A673 (cell line): ENCODE results near the gene C1orf198. TPM values are rescaled to one million over a fixed set of nuclear protein-coding genes. Genes with fewer than 3 reads are reported as not detected.

Source experiments
- BruUV-seq: library from RNA; stranded (reverse); fragments of 400-500 nt; replicated peaks from 2 replicates; lab custom pipeline; 2021; lab: Mats Ljungman, UMichigan
- CTCF ChIA-PET: fragments of 300-600 bp; sonication (Branson Sonifier 250); formaldehyde crosslinking; loops from one replicate; lab custom pipeline; 2022; ENCODE audit warnings: antibody characterized with exemption; lab: Charles Lee
- POLR2A ChIA-PET: fragments of 300-600 bp; sonication (Branson Sonifier 250); formaldehyde crosslinking; loops from one replicate; lab custom pipeline; 2022; ENCODE audit warnings: antibody characterized with exemption; ENCODE audit not compliant: low non-redundant PET; lab: Charles Lee
- DNase-seq: peaks from one replicate; pipeline ENCODE4 v3.0.0-alpha.2; 2015; ENCODE audit warnings: low spot score
- H3K27ac ChIP-seq: fragments of 200-600 bp; sonication (generic); 2 replicates; pipeline ENCODE4 v1.5.1; 2016; ENCODE audit warnings: mixed run types, low read depth, mild to moderate bottlenecking, mixed read lengths, antibody characterized with exemption, low read length; ENCODE audit not compliant: poor library complexity, severe bottlenecking
- H3K27me3 ChIP-seq: fragments of 200-600 bp; sonication (generic); replicated peaks from 2 replicates; pipeline ENCODE4 v1.6.1; 2017; ENCODE audit warnings: mixed run types, low read depth, mild to moderate bottlenecking, mixed read lengths, antibody characterized with exemption, low read length; ENCODE audit not compliant: insufficient read depth, poor library complexity
- H3K36me3 ChIP-seq: fragments of 200-600 bp; sonication (generic); 2 replicates; pipeline ENCODE4 v1.6.1; 2016; ENCODE audit warnings: mixed run types, mild to moderate bottlenecking, mixed read lengths, antibody characterized with exemption, low read length; ENCODE audit not compliant: insufficient read depth, poor library complexity, severe bottlenecking
- H3K4me1 ChIP-seq: fragments of 200-600 bp; sonication (generic); 2 replicates; pipeline ENCODE4 v1.6.1; 2017; ENCODE audit warnings: mixed run types, mild to moderate bottlenecking, mixed read lengths, antibody characterized with exemption, low read length; ENCODE audit not compliant: insufficient read depth, poor library complexity, severe bottlenecking
- H3K4me3 ChIP-seq: fragments of 200-600 bp; sonication (generic); 2 replicates; pipeline ENCODE4 v1.5.1; 2016; ENCODE audit warnings: low read depth, mixed run types, mild to moderate bottlenecking, mixed read lengths, low read length; ENCODE audit not compliant: poor library complexity, severe bottlenecking
- H3K9me3 ChIP-seq: fragments of 200-600 bp; sonication (generic); 2 replicates; pipeline ENCODE4 v1.6.1; 2016; ENCODE audit warnings: mixed run types, low read depth, mild to moderate bottlenecking, mixed read lengths, antibody characterized with exemption, low read length; ENCODE audit not compliant: poor library complexity, severe bottlenecking
- EZH2 ChIP-seq: fragments of 200-600 bp; sonication (generic); IDR thresholded peaks from 2 replicates; pipeline ENCODE4 v1.6.1; 2017; ENCODE audit warnings: borderline replicate concordance, low read depth, mild to moderate bottlenecking, mixed read lengths, antibody characterized with exemption, low read length; ENCODE audit not compliant: poor library complexity, severe bottlenecking
- intact Hi-C: fragments of 100-400 bp; cut with micrococcal nuclease; formaldehyde crosslinking; loops from one replicate; pipeline ENCODE4 v1.10.0; 2022; ENCODE audit not compliant: unreplicated experiment
- total RNA-seq: library from RNA; stranded (reverse); gene quantifications from 2 replicates; pipeline ENCODE4 v1.2.3, GENCODE V29; 2021
- TF ChIP-seq, protein P1 (sequence below): fragments of 300-800, 200-600 bp; sonication (generic); conservative IDR thresholded peaks from 2 replicates; pipeline ENCODE4 v1.5.1; 2017; ENCODE audit warnings: low read depth, mild to moderate bottlenecking, antibody characterized with exemption, low read length, moderate library complexity, mixed read lengths

Gene C1orf198
- total RNA-seq, 1 experiment from 2014 or later = 42.4 TPM

DNA sequence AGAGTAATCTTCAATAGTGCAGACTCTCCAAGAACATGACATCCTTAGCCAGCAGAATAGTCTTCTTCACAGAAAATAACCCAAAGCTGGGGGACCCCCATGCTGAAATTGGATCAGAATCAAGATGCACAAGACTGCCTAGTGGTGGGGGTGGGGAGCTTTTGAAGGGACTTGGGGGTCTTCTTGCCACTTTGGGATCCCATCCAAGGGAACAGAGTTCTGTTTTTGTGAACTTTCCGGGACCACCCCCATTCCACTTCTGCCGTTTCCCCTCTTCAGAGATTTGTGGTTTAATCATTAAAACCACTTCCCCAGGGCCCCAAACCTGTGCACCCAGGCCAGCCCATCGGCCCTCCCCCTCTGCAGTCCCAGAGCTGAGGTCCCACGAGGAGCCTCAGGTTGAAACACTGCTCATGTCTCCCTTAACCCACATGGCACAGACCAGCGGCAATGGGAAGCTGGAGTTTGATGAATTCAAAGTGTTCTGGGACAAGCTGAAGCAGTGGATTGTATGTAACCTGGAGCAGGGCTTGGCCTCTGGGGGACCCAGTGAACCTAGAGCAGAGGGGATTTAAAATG lies 76.2 kb downstream of the C1orf198 start:
- BruUV-seq = no TSS peak
- no peak overlapping the region for H3K4me3 ChIP-seq
- ChIA-PET POLR2A (no interaction called here), CTCF (no interaction called here)
- intact Hi-C loops = no loop called here
- H3K9me3 ChIP-seq = no peaks in the 10 kb centered on the region
- H3K36me3 ChIP-seq = no peaks in the 10 kb centered on the region
- no peaks in the 10 kb centered on the region for H3K4me1 ChIP-seq
- no peak overlapping the region for H3K27ac ChIP-seq
- no peaks in the 10 kb centered on the region for H3K27me3 ChIP-seq
- DNase-seq = no peak
- TF ChIP-seq, protein P1, sequence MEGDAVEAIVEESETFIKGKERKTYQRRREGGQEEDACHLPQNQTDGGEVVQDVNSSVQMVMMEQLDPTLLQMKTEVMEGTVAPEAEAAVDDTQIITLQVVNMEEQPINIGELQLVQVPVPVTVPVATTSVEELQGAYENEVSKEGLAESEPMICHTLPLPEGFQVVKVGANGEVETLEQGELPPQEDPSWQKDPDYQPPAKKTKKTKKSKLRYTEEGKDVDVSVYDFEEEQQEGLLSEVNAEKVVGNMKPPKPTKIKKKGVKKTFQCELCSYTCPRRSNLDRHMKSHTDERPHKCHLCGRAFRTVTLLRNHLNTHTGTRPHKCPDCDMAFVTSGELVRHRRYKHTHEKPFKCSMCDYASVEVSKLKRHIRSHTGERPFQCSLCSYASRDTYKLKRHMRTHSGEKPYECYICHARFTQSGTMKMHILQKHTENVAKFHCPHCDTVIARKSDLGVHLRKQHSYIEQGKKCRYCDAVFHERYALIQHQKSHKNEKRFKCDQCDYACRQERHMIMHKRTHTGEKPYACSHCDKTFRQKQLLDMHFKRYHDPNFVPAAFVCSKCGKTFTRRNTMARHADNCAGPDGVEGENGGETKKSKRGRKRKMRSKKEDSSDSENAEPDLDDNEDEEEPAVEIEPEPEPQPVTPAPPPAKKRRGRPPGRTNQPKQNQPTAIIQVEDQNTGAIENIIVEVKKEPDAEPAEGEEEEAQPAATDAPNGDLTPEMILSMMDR = no peak
- TF ChIP-seq EZH2 = no peak

GRCh38 chr1:230790026-230790425 lies 78.3 kb downstream of the C1orf198 start:
- H3K27ac ChIP-seq = no peak overlapping the region
- CTCF ChIA-PET = no interaction called here
- H3K4me1 ChIP-seq = no peaks in the 10 kb centered on the region
- H3K9me3 ChIP-seq = no peaks in the 10 kb centered on the region
- no peak for DNase-seq
- intact Hi-C loops = no loop called here
- no peaks in the 10 kb centered on the region for H3K36me3 ChIP-seq
- TF ChIP-seq, protein P1 = no peak
- TF ChIP-seq EZH2 = no peak
- no peak overlapping the region for H3K4me3 ChIP-seq
- no TSS peak for BruUV-seq
- POLR2A ChIA-PET = no interaction called here
- H3K27me3 ChIP-seq = no peaks in the 10 kb centered on the region

- Histone ChIP-seq H3K36me3 (no peaks in the 10 kb centered on the region), H3K27me3 (no peaks in the 10 kb centered on the region), H3K4me3 (no peak overlapping the region), H3K4me1 (no peaks in the 10 kb centered on the region), H3K27ac (no peak overlapping the region), H3K9me3 (no peaks in the 10 kb centered on the region)
- no peak for DNase-seq
- BruUV-seq = no TSS peak
- POLR2A ChIA-PET = no interaction called here
- no peak for TF ChIP-seq EZH2
- TF ChIP-seq, protein P1 = no peak
- intact Hi-C loops = no loop called here
- CTCF ChIA-PET = no interaction called here
Observed at GRCh38 chr1:230788561-230789275, 79.6 kb downstream of the C1orf198 start.
